Ishikawa (cell line): ENCODE measurements around the gene MAP4K5.

ENCODE experiments used
- CEBPB ChIP-seq: IDR thresholded peaks from 2 replicates; pipeline ENCODE4 v1.6.1; 2012
- MAX ChIP-seq: IDR thresholded peaks from 2 replicates; pipeline ENCODE4 v1.6.1; 2012
- NFIC ChIP-seq: IDR thresholded peaks from 2 replicates; pipeline ENCODE4 v1.6.1; 2012
- RAD21 ChIP-seq: IDR thresholded peaks from 2 replicates; pipeline ENCODE4 v1.6.1; 2012; ENCODE audit warnings: low read depth
- TAF1 ChIP-seq: IDR thresholded peaks from 2 replicates; pipeline ENCODE4 v1.6.1; 2012; ENCODE audit warnings: low read depth, mild to moderate bottlenecking
- TEAD4 ChIP-seq: IDR thresholded peaks from 2 replicates; pipeline ENCODE4 v1.6.1; 2012
- YY1 ChIP-seq: IDR thresholded peaks from 2 replicates; pipeline ENCODE4 v1.6.1; 2012; ENCODE audit warnings: low read depth
- ZBTB7A ChIP-seq: IDR thresholded peaks from 2 replicates; pipeline ENCODE4 v1.6.1; 2012; ENCODE audit warnings: low read depth
- TF ChIP-seq, protein P1 (sequence below): IDR thresholded peaks from 2 replicates; pipeline ENCODE4 v1.6.1; 2012; ENCODE audit warnings: low read depth, mild to moderate bottlenecking

DNA sequence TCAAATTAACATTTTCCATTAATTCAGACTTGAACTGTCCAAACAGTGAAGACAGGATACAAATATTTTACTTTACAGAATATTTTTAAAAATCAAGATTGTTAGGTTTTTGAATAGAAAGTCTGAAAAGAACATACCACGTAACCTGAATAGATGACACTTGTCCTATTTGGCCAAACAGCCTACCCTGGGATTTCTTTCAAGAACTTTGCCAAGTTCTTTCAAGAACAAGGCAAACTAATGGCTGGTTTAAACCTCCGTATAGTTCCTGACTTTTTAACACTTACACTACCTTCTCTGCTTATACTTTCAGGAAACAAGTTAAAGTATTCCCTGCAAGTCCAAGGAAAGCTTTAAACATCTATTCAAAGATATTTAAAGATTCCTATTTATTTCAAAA, 35.0 kb downstream of the MAP4K5 start:
- TF ChIP-seq NFIC (no peak), MAX (no peak), TAF1 (no peak), YY1 (no peak), TEAD4 (no peak), CEBPB (no peak), ZBTB7A (no peak), RAD21 (no peak)
- TF ChIP-seq, protein P1, sequence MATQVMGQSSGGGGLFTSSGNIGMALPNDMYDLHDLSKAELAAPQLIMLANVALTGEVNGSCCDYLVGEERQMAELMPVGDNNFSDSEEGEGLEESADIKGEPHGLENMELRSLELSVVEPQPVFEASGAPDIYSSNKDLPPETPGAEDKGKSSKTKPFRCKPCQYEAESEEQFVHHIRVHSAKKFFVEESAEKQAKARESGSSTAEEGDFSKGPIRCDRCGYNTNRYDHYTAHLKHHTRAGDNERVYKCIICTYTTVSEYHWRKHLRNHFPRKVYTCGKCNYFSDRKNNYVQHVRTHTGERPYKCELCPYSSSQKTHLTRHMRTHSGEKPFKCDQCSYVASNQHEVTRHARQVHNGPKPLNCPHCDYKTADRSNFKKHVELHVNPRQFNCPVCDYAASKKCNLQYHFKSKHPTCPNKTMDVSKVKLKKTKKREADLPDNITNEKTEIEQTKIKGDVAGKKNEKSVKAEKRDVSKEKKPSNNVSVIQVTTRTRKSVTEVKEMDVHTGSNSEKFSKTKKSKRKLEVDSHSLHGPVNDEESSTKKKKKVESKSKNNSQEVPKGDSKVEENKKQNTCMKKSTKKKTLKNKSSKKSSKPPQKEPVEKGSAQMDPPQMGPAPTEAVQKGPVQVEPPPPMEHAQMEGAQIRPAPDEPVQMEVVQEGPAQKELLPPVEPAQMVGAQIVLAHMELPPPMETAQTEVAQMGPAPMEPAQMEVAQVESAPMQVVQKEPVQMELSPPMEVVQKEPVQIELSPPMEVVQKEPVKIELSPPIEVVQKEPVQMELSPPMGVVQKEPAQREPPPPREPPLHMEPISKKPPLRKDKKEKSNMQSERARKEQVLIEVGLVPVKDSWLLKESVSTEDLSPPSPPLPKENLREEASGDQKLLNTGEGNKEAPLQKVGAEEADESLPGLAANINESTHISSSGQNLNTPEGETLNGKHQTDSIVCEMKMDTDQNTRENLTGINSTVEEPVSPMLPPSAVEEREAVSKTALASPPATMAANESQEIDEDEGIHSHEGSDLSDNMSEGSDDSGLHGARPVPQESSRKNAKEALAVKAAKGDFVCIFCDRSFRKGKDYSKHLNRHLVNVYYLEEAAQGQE, result no peak
